Activated CD4-positive, alpha-beta T cell treated with anti-CD3 and anti-CD28 coated beads for 36 hours (primary cell): ENCODE data around the gene CKLF. TPM values are rescaled to one million over a fixed set of nuclear protein-coding genes. Genes with fewer than 3 reads are reported as not detected.

Experiments
- ATAC-seq: fragments of 200-7000 bp; cut with Tn5 transposase; one replicate; pipeline ENCODE4 v1.10.0; 2021; ENCODE audit warnings: mild to moderate bottlenecking, moderate library complexity
- CTCF ChIA-PET: fragments of 350-600 bp; sonication (Branson Sonifier 250); formaldehyde crosslinking; loops from one replicate; lab custom pipeline; 2021; ENCODE audit warnings: antibody characterized with exemption; lab: Charles Lee
- POLR2A ChIA-PET: fragments of 350-600 bp; sonication (Branson Sonifier 250); formaldehyde crosslinking; loops from one replicate; lab custom pipeline; 2021; ENCODE audit warnings: antibody characterized with exemption, inconsistent platforms; lab: Charles Lee
- DNase-seq: peaks from one replicate; pipeline ENCODE4 v3.0.0-alpha.2; 2020
- H3K27ac Mint-ChIP-seq: one replicate; pipeline ENCODE4 v1.8.0; 2021; ENCODE audit warnings: mixed read lengths
- H3K27me3 Mint-ChIP-seq: one replicate; pipeline ENCODE4 v1.8.0; 2021; ENCODE audit warnings: mixed read lengths
- H3K36me3 Mint-ChIP-seq: one replicate; pipeline ENCODE4 v1.8.0; 2021; ENCODE audit warnings: low read depth, mixed read lengths
- H3K4me1 Mint-ChIP-seq: one replicate; pipeline ENCODE4 v1.8.0; 2021; ENCODE audit warnings: mixed read lengths
- H3K4me3 Mint-ChIP-seq: one replicate; pipeline ENCODE4 v1.8.0; 2021; ENCODE audit warnings: mild to moderate bottlenecking, moderate library complexity, mixed read lengths
- H3K9me3 Mint-ChIP-seq: one replicate; pipeline ENCODE4 v1.8.0; 2021; ENCODE audit warnings: low read depth, mixed read lengths
- intact Hi-C, 2 experiments: fragments of 100-400 bp; cut with DNase I in 1 of 2; cut with micrococcal nuclease in 1 of 2; formaldehyde crosslinking; loops; one replicate each; pipeline versions ENCODE4 v1.14.2 to v1.15.1; 2022 to 2024; cut with DNase I, micrococcal nuclease
- total RNA-seq, 2 experiments: library from RNA; stranded (reverse); gene quantifications; one replicate each; pipeline ENCODE4 v1.2.3, GENCODE V29; 2021

CKLF gene
- total RNA-seq, 2 experiments from 2014 or later, result 93.5 to 122 TPM

- ChIA-PET POLR2A (interaction anchor here (0.7 kb wide), 1 partner anchor 45 kb away, joined by 3 read pairs; no protein-coding TSS in a partner anchor), CTCF (interaction anchor here (0.7 to 1.1 kb wide), 4 partner anchors 24 to 114 kb away, joined by 3 to 5 read pairs (median 3); no protein-coding TSS in a partner anchor)
- Mint-ChIP-seq H3K27me3 (no peaks in the 10 kb centered on the region), H3K27ac (peak overlapping the region; percentile 86), H3K9me3 (no peaks in the 10 kb centered on the region), H3K4me1 (peaks cover 92% of the 10 kb centered on the region), H3K4me3 (no peak overlapping the region), H3K36me3 (peaks cover 1% of the 10 kb centered on the region)
- intact Hi-C loops, result loop anchor here in 1 of 2 experiments (5.0 to 10.0 kb wide), 3 partner anchors 42 to 355 kb away; no protein-coding TSS in a partner anchor
- ATAC-seq (no peak), DNase-seq (no peak)
Observed at GRCh38 chr16:66519482-66520373, 32.6 kb upstream of the CKLF start.

DNA sequence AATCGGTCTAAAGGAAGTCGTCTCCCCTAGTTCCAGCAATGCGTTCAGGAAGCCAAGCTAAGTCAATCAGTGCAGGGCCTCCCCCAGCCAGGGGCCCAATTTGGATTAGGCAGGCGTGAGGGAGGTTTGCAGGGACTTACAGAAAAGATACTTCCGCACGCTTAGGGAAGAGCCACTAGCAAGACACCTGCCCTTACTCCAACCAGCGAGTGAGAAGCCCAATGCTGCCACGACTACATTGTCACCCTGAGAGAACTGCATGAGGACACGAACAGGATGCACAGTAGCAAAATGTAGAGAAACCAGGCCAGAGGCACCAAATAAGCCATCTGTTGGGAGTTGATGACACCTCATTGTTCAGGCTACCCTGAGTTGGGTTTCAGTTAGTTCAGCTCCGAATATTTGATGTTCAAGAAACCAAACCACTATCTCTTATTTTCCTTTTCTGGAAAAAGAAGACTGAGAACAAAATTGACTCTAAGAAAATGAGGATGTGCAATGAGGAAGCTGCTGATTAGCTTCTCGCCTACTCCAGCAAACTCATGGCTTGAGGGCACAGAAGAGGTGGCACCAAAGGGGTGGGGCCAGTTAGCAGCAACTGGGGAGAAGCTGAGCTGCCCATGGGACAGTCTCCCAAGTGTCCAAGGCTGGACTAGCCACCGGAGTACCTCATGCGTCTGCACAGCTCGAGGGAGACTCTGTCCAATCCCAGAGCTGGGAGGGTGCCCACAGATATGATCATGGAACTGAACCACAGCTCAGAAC lies 31.8 kb upstream of the CKLF start:
- ChIA-PET POLR2A (no interaction called here), CTCF (interaction anchor here (0.6 to 5.8 kb wide), 10 partner anchors 10 to 115 kb away, joined by 3 to 59 read pairs (median 4); partner anchors contain the start of genes CKLF and TK2)
- DNase-seq (no peak), ATAC-seq (no peak)
- peaks cover 94% of the 10 kb centered on the region for H3K4me1 Mint-ChIP-seq
- no peaks in the 10 kb centered on the region for H3K9me3 Mint-ChIP-seq
- no peak overlapping the region for H3K4me3 Mint-ChIP-seq
- H3K27me3 Mint-ChIP-seq, result no peaks in the 10 kb centered on the region
- no peaks in the 10 kb centered on the region for H3K36me3 Mint-ChIP-seq
- H3K27ac Mint-ChIP-seq, result peak overlapping the region; percentile 86
- intact Hi-C loops, result loop anchor here in 1 of 2 experiments (10.0 kb wide), 1 partner anchor 354 kb away; no protein-coding TSS in a partner anchor

GRCh38 chr16:66521252-66521713 lies 31.1 kb upstream of the CKLF start:
- ATAC-seq (no peak), DNase-seq (no peak)
- H3K4me1 Mint-ChIP-seq, result peaks cover 92% of the 10 kb centered on the region
- CTCF ChIA-PET, result interaction anchor here (0.6 to 5.8 kb wide), 12 partner anchors 10 to 154 kb away, joined by 3 to 59 read pairs (median 4); partner anchors contain the start of genes CKLF and TK2
- intact Hi-C loops, result loop anchor here in 1 of 2 experiments (10.0 kb wide), 1 partner anchor 354 kb away; no protein-coding TSS in a partner anchor
- peak overlapping the region; percentile 55 for H3K4me3 Mint-ChIP-seq
- no peaks in the 10 kb centered on the region for H3K27me3 Mint-ChIP-seq
- no peaks in the 10 kb centered on the region for H3K36me3 Mint-ChIP-seq
- POLR2A ChIA-PET, result no interaction called here
- H3K9me3 Mint-ChIP-seq, result no peaks in the 10 kb centered on the region
- peak overlapping the region; percentile 86 for H3K27ac Mint-ChIP-seq

DNA sequence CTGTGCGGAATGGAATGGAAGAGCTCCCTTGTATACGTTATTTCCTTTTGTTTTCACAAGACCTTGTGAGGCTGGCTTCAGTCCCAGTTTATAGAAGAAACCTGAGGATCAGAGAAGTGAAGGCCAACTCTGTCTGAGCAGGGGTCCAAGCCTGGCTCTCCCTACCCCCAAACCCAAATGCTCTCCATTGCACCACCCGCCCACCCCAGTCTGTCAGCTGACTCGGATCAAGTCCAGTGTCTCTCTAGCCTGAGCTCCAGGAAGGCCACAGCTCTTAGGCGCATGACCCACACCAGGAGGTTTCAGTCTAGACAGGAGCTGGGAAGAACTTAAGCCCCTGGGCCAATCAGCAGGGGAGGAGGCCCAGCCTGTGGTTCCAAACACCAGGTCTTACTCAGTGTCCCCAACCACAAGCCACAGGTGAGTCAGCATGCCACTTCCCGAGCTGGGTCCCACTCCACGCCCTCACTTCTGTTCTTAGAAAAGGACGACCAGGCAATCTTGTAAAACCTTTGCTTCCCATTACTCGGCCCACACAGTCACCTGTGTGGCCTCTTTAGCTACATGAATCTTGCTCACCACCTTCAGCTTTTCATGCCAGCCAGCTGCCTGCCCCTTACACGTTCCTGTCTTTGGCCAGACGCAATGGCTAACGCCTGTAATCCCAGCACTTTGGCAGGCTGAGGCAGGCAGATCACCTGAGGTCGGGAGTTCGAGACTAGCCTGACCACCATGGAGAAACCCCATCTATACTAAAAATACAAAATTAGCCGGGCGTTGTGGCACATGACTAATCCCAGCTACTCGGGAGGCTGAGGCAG lies 30.2 kb upstream of the CKLF start:
- no peaks in the 10 kb centered on the region for H3K9me3 Mint-ChIP-seq
- H3K4me1 Mint-ChIP-seq, result peaks cover 83% of the 10 kb centered on the region
- no peaks in the 10 kb centered on the region for H3K27me3 Mint-ChIP-seq
- CTCF ChIA-PET, result interaction anchor here (0.7 to 5.8 kb wide), 14 partner anchors 11 to 431 kb away, joined by 3 to 59 read pairs (median 4); partner anchors contain the start of genes CKLF, CMTM3 and TK2
- no peaks in the 10 kb centered on the region for H3K36me3 Mint-ChIP-seq
- H3K4me3 Mint-ChIP-seq, result peak overlapping the region; percentile 55
- ATAC-seq, result peak; percentile 86
- POLR2A ChIA-PET, result interaction anchor here (1.2 to 1.5 kb wide), 4 partner anchors 27 to 46 kb away, joined by 3 to 15 read pairs (median 10); partner anchors contain the start of gene CKLF
- DNase-seq, result peak; percentile 96
- H3K27ac Mint-ChIP-seq, result peak overlapping the region; percentile 86
- intact Hi-C loops, result loop anchor here (1.0 to 10.0 kb wide), 6 partner anchors 29 to 353 kb away; partner anchors contain the start of genes CKLF (in 1 of the 2) and CMTM3 (in 1 of the 2)

DNA sequence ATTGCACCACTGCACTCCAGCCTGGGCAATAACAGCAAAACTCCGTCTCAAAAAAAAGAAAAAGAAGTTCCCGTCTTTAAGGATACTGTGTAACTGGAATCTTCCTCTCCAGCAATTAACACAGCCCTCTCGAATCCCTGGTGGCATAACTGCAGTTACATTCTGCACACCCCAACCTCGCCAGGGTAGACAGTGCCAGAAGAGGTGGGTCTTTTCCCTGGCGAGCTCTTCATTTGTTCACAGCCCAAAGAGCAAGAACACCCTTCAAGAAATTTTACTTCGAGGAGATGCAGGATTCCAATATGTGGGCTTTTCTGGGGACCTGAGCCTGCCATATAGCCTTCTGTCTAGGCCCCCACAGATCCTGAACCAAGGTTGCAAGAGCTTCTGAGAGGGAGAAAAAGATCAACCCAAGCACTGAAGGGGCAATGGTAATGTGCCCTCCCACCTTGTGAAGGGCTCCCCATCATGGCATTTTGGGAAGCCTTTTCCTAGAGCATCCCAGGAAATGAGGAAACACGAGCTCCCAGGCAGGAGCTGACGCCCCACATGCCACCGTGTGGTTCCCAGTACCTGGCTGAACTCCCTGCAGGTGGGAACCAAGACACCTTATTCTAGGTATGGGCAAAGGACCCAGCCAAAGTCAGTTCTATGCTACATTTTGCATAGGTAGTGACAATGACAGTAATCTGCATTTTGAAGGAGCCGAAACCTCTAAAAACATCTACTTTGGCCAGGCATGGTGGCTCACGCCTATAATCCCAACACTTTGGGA lies 29.4 kb upstream of the CKLF start:
- H3K4me3 Mint-ChIP-seq, result peak overlapping the region; percentile 55
- CTCF ChIA-PET, result interaction anchor here (0.8 to 5.8 kb wide), 10 partner anchors 12 to 128 kb away, joined by 3 to 59 read pairs (median 6); partner anchors contain the start of genes CKLF, CMTM3 and TK2

GRCh38 chr16:66523861-66524354 lies 28.5 kb upstream of the CKLF start:
- Mint-ChIP-seq H3K9me3 (no peaks in the 10 kb centered on the region), H3K36me3 (peaks cover 3% of the 10 kb centered on the region), H3K4me3 (peak overlapping the region; percentile 37), H3K27me3 (no peaks in the 10 kb centered on the region), H3K27ac (peak overlapping the region; percentile 86), H3K4me1 (peaks cover 70% of the 10 kb centered on the region)
- DNase-seq (peak; percentile 48), ATAC-seq (peak; percentile 13)
- POLR2A ChIA-PET, result interaction anchor here (0.6 kb wide), 1 partner anchor 85 kb away, joined by 4 read pairs; no protein-coding TSS in a partner anchor
- intact Hi-C loops, result loop anchor here in 1 of 2 experiments (10.0 kb wide), 1 partner anchor 351 kb away; no protein-coding TSS in a partner anchor
- CTCF ChIA-PET, result interaction anchor here (1.0 to 5.8 kb wide), 4 partner anchors 10 to 127 kb away, joined by 3 to 59 read pairs (median 12); partner anchors contain the start of genes CKLF and TK2

More for the DNA sequence above, 29.4 kb upstream of the CKLF start:
- H3K9me3 Mint-ChIP-seq, result no peaks in the 10 kb centered on the region
- peak overlapping the region; percentile 86 for H3K27ac Mint-ChIP-seq
- peaks cover 3% of the 10 kb centered on the region for H3K36me3 Mint-ChIP-seq
- peaks cover 77% of the 10 kb centered on the region for H3K4me1 Mint-ChIP-seq
- no peaks in the 10 kb centered on the region for H3K27me3 Mint-ChIP-seq
- no peak for DNase-seq
- intact Hi-C loops, result loop anchor here (1.0 to 10.0 kb wide), 6 partner anchors 28 to 352 kb away; partner anchors contain the start of genes CKLF (in 1 of the 2) and CMTM3 (in 1 of the 2)
- no peak for ATAC-seq
- POLR2A ChIA-PET, result interaction anchor here (0.6 to 1.5 kb wide), 5 partner anchors 26 to 86 kb away, joined by 3 to 15 read pairs (median 5); partner anchors contain the start of gene CKLF

GRCh38 chr16:66524601-66525164 lies 27.7 kb upstream of the CKLF start:
- H3K4me3 Mint-ChIP-seq, result no peak overlapping the region

DNA sequence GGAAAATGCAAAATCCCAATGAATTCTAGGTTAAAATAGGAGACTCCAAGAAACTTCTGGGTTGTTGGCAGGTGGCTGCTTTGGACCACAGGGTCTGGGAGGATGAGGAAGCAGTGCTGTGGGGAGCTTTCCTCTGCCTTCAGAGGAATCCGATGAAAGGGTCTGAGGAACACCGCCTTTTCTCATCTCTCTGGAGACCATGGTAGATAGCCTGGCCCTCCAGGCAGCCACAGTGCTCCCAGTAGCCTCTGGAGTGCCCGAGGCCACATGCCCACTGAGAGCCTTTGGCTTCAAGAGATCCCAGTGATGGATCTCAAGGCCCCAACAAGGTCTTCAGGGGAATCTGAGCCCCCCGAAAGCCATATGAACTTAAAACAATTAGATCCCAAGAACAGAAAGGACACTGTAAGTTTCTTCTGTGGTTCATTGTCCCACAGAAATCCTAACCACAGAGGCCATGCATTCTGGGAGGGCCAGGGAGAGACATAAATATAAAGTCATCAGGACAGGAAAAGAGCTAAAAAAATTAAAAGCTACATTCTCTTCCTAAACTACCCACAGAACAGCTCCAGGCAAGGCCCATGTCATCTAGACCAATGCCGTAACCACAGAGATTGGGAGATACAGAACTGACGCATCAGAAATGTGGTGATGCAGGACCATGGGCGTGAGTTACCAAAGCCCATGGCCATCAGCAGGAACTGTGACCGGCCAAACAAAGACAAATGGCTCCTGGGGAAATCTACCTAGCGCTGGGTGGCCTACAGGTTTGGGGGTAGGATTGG lies 26.8 kb upstream of the CKLF start:
- intact Hi-C loops, result loop anchor here in 1 of 2 experiments (10.0 kb wide), 1 partner anchor 349 kb away; no protein-coding TSS in a partner anchor
- ATAC-seq, result no peak
- Mint-ChIP-seq H3K27me3 (no peaks in the 10 kb centered on the region), H3K4me3 (no peak overlapping the region), H3K36me3 (peaks cover 3% of the 10 kb centered on the region), H3K27ac (peak overlapping the region; percentile 34), H3K9me3 (no peaks in the 10 kb centered on the region), H3K4me1 (peaks cover 62% of the 10 kb centered on the region)
- no peak for DNase-seq
- ChIA-PET CTCF (interaction anchor here (0.8 to 5.8 kb wide), 4 partner anchors 18 to 49 kb away, joined by 3 to 59 read pairs (median 4); partner anchors contain the start of genes CKLF and TK2), POLR2A (interaction anchor here (1.0 kb wide), 1 partner anchor 38 kb away, joined by 3 read pairs; no protein-coding TSS in a partner anchor)

More at GRCh38 chr16:66524601-66525164, 27.7 kb upstream of the CKLF start:
- Mint-ChIP-seq H3K4me1 (peaks cover 66% of the 10 kb centered on the region), H3K27ac (peak overlapping the region; percentile 87), H3K36me3 (peaks cover 3% of the 10 kb centered on the region), H3K9me3 (no peaks in the 10 kb centered on the region), H3K27me3 (no peaks in the 10 kb centered on the region)
- intact Hi-C loops, result loop anchor here in 1 of 2 experiments (10.0 kb wide), 1 partner anchor 350 kb away; no protein-coding TSS in a partner anchor
- DNase-seq, result no peak
- CTCF ChIA-PET, result interaction anchor here (0.8 to 5.8 kb wide), 4 partner anchors 9 to 48 kb away, joined by 3 to 59 read pairs (median 3); partner anchors contain the start of genes CKLF and TK2
- POLR2A ChIA-PET, result no interaction called here
- no peak for ATAC-seq
